Fibroblast of pulmonary artery (primary cell): ENCODE results near the gene ITPKC.

Source experiments
- DNase-seq: peaks from one replicate; pipeline ENCODE4 v3.0.0-alpha.2; 2010; ENCODE audit warnings: low read depth
- H3K4me3 ChIP-seq: replicated peaks from 2 replicates; pipeline ENCODE4 v1.5.1; 2011; ENCODE audit warnings: low read depth, mild to moderate bottlenecking, control low read depth, low read length, moderate library complexity
- CTCF ChIP-seq: IDR thresholded peaks from 2 replicates; pipeline ENCODE4 v1.5.1; 2011; ENCODE audit warnings: mild to moderate bottlenecking, control low read depth, low read length, inconsistent platforms; ENCODE audit errors: missing control alignments

Gene ITPKC

GRCh38 chr19:40693896-40694295, 23.0 kb upstream of the ITPKC start:
- no peak for TF ChIP-seq CTCF
- H3K4me3 ChIP-seq = no peak overlapping the region
- no peak for DNase-seq

- no peak for DNase-seq
- TF ChIP-seq CTCF = no peak
- no peak overlapping the region for H3K4me3 ChIP-seq
These were observed 21.0 kb upstream of the ITPKC start for GRCh38 chr19:40695881-40696280.

GRCh38 chr19:40697007-40697406, 19.9 kb upstream of the ITPKC start:
- H3K4me3 ChIP-seq = no peak overlapping the region
- no peak for TF ChIP-seq CTCF
- no peak for DNase-seq

- H3K4me3 ChIP-seq = no peak overlapping the region
- no peak for DNase-seq
- no peak for TF ChIP-seq CTCF
These were observed 16.8 kb upstream of the ITPKC start for GRCh38 chr19:40700083-40700482.

- no peak for DNase-seq
- H3K4me3 ChIP-seq = no peak overlapping the region
- TF ChIP-seq CTCF = no peak
These were observed 15.2 kb upstream of the ITPKC start for GRCh38 chr19:40701758-40702157.

GRCh38 chr19:40702337-40703012, 14.4 kb upstream of the ITPKC start:
- TF ChIP-seq CTCF = peak; percentile 51
- peak; percentile 39 for DNase-seq
- H3K4me3 ChIP-seq = no peak overlapping the region
